ENCODE data around the gene FES.

The FES gene

DNA sequence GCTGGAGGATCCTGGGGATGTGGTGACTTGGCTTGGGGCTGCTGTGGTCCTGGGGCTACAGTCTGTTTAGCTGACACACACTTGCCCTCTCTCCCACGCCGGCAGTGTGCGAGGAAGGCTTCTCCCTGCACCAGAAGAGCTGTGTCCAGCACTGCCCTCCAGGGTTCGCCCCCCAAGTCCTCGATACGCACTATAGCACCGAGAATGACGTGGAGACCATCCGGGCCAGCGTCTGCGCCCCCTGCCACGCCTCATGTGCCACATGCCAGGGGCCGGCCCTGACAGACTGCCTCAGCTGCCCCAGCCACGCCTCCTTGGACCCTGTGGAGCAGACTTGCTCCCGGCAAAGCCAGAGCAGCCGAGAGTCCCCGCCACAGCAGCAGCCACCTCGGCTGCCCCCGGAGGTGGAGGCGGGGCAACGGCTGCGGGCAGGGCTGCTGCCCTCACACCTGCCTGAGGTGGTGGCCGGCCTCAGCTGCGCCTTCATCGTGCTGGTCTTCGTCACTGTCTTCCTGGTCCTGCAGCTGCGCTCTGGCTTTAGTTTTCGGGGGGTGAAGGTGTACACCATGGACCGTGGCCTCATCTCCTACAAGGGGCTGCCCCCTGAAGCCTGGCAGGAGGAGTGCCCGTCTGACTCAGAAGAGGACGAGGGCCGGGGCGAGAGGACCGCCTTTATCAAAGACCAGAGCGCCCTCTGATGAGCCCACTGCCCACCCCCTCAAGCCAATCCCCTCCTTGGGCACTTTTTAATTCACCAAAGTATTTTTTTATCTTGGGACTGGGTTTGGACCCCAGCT, 2.9 kb upstream of the FES start:
- TF ChIP-seq EP300 (IDR thresholded peaks at IDR 0.05; ENCODE audit: borderline replicate concordance) (no peak), USF1 (IDR thresholded peaks at IDR 0.05) (no peak), TAF1 (IDR thresholded peaks at IDR 0.05; ENCODE audit: low read depth) (no peak), CEBPB (IDR thresholded peaks at IDR 0.05) (no peak), NFIC (IDR thresholded peaks at IDR 0.05) (no peak)

DNA sequence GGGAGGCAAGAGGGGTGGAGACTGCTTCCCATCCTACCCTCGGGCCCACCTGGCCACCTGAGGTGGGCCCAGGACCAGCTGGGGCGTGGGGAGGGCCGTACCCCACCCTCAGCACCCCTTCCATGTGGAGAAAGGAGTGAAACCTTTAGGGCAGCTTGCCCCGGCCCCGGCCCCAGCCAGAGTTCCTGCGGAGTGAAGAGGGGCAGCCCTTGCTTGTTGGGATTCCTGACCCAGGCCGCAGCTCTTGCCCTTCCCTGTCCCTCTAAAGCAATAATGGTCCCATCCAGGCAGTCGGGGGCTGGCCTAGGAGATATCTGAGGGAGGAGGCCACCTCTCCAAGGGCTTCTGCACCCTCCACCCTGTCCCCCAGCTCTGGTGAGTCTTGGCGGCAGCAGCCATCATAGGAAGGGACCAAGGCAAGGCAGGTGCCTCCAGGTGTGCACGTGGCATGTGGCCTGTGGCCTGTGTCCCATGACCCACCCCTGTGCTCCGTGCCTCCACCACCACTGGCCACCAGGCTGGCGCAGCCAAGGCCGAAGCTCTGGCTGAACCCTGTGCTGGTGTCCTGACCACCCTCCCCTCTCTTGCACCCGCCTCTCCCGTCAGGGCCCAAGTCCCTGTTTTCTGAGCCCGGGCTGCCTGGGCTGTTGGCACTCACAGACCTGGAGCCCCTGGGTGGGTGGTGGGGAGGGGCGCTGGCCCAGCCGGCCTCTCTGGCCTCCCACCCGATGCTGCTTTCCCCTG, 2.2 kb upstream of the FES start:
- TF ChIP-seq USF1 (IDR thresholded peaks at IDR 0.05) (no peak), EP300 (IDR thresholded peaks at IDR 0.05; ENCODE audit: borderline replicate concordance) (no peak), CREB1 (IDR thresholded peaks at IDR 0.05; ENCODE audit: low read depth) (no peak), RAD21 (IDR thresholded peaks at IDR 0.05; ENCODE audit: low read depth) (no peak), YY1 (IDR thresholded peaks at IDR 0.05; ENCODE audit: low read depth) (no peak), TAF1 (IDR thresholded peaks at IDR 0.05; ENCODE audit: low read depth) (no peak), CEBPB (IDR thresholded peaks at IDR 0.05) (no peak), NFIC (IDR thresholded peaks at IDR 0.05) (no peak), TEAD4 (IDR thresholded peaks at IDR 0.05) (no peak), ZBTB7A (IDR thresholded peaks at IDR 0.05; ENCODE audit: low read depth) (no peak), TCF12 (IDR thresholded peaks at IDR 0.05; ENCODE audit: low read depth) (no peak), FOXM1 (IDR thresholded peaks at IDR 0.05; ENCODE audit: borderline replicate concordance, low read depth) (no peak), REST (IDR thresholded peaks at IDR 0.05; ENCODE audit: low read depth) (no peak)

DNA sequence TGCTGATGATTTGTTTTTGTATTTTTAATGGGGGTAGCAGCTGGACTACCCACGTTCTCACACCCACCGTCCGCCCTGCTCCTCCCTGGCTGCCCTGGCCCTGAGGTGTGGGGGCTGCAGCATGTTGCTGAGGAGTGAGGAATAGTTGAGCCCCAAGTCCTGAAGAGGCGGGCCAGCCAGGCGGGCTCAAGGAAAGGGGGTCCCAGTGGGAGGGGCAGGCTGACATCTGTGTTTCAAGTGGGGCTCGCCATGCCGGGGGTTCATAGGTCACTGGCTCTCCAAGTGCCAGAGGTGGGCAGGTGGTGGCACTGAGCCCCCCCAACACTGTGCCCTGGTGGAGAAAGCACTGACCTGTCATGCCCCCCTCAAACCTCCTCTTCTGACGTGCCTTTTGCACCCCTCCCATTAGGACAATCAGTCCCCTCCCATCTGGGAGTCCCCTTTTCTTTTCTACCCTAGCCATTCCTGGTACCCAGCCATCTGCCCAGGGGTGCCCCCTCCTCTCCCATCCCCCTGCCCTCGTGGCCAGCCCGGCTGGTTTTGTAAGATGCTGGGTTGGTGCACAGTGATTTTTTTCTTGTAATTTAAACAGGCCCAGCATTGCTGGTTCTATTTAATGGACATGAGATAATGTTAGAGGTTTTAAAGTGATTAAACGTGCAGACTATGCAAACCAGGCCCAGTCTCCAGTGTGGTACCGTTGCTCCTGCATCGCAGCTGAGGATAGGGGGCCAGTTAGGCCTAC, 1.4 kb upstream of the FES start:
- TF ChIP-seq USF1 (IDR thresholded peaks at IDR 0.05): no peak
- no peak for TF ChIP-seq TEAD4 (IDR thresholded peaks at IDR 0.05)
- no peak for TF ChIP-seq ZBTB7A (IDR thresholded peaks at IDR 0.05; ENCODE audit: low read depth)
- TF ChIP-seq CREB1 (IDR thresholded peaks at IDR 0.05; ENCODE audit: low read depth): no peak
- TF ChIP-seq TCF12 (IDR thresholded peaks at IDR 0.05; ENCODE audit: low read depth): no peak
- no peak for TF ChIP-seq REST (IDR thresholded peaks at IDR 0.05; ENCODE audit: low read depth)
- TF ChIP-seq YY1 (IDR thresholded peaks at IDR 0.05; ENCODE audit: low read depth): no peak
- TF ChIP-seq EGR1 (IDR thresholded peaks at IDR 0.05): no peak
- no peak for TF ChIP-seq TAF1 (IDR thresholded peaks at IDR 0.05; ENCODE audit: low read depth)
- no peak for TF ChIP-seq NFIC (IDR thresholded peaks at IDR 0.05)
- TF ChIP-seq FOXM1 (IDR thresholded peaks at IDR 0.05; ENCODE audit: borderline replicate concordance, low read depth): no peak
- no peak for TF ChIP-seq RAD21 (IDR thresholded peaks at IDR 0.05; ENCODE audit: low read depth)
- TF ChIP-seq, protein P1, sequence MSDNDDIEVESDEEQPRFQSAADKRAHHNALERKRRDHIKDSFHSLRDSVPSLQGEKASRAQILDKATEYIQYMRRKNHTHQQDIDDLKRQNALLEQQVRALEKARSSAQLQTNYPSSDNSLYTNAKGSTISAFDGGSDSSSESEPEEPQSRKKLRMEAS (IDR thresholded peaks at IDR 0.05): no peak
- TF ChIP-seq CEBPB (IDR thresholded peaks at IDR 0.05): no peak
- TF ChIP-seq EP300 (IDR thresholded peaks at IDR 0.05; ENCODE audit: borderline replicate concordance): no peak

DNA sequence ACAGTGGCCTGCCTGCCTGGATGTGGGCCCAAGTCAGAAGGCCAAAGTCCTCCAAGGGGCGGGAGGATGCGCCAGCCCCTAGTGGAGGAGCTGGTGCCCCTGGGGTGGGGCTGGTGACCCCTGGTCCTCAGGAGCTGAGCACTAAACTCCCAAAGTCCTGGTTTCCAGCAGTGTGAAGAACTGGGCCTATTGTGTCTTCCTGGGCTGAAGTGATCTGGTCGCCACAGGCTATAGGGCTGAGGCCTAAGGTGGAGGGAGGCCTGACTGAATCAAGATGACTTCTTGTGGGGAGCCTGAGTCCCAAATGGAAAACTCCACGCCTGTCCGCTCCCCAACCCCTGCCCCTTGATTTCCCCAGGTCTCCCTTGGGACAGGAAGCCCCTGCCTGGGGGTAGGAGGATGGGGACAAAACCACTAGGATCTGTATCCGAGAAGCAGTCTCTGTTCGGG, 753 bp upstream of the FES start:
- TF ChIP-seq REST (IDR thresholded peaks at IDR 0.05; ENCODE audit: low read depth) (no peak), RAD21 (IDR thresholded peaks at IDR 0.05; ENCODE audit: low read depth) (no peak), EP300 (IDR thresholded peaks at IDR 0.05; ENCODE audit: borderline replicate concordance) (no peak), TCF12 (IDR thresholded peaks at IDR 0.05; ENCODE audit: low read depth) (no peak), TAF1 (IDR thresholded peaks at IDR 0.05; ENCODE audit: low read depth) (no peak), NFIC (IDR thresholded peaks at IDR 0.05) (no peak), USF1 (IDR thresholded peaks at IDR 0.05) (no peak), TEAD4 (IDR thresholded peaks at IDR 0.05) (no peak), FOXM1 (IDR thresholded peaks at IDR 0.05; ENCODE audit: borderline replicate concordance, low read depth) (no peak), CREB1 (IDR thresholded peaks at IDR 0.05; ENCODE audit: low read depth) (no peak), EGR1 (IDR thresholded peaks at IDR 0.05) (no peak), YY1 (IDR thresholded peaks at IDR 0.05; ENCODE audit: low read depth) (no peak), CEBPB (IDR thresholded peaks at IDR 0.05) (no peak), ZBTB7A (IDR thresholded peaks at IDR 0.05; ENCODE audit: low read depth) (no peak)
- TF ChIP-seq, protein P1 (IDR thresholded peaks at IDR 0.05): no peak

Data from Ishikawa (cell line).